HepG2 (cell line): ENCODE results near the gene COPS3. TPM values are rescaled to one million over a fixed set of nuclear protein-coding genes. Genes with fewer than 3 reads are reported as not detected.
A peak's percentile ranks its signal among the peaks of the same experiment; 100 is the strongest.

Experiments used
- AGO1 ChIP-seq: fragments of 200-400 bp; formaldehyde crosslinking; IDR thresholded peaks from 2 replicates; pipeline ENCODE4 v1.6.1; 2017; ENCODE audit warnings: mild to moderate bottlenecking, low read depth, low read length, moderate library complexity; ENCODE audit not compliant: poor library complexity, severe bottlenecking
- ATF5 ChIP-seq: sonication (generic); formaldehyde crosslinking; IDR thresholded peaks from 2 replicates; pipeline ENCODE4 v1.4.0; 2020; ENCODE audit warnings: mild to moderate bottlenecking, low read depth, missing genetic modification reagents
- DDIT3 ChIP-seq: sonication (generic); formaldehyde crosslinking; IDR thresholded peaks from 2 replicates; pipeline ENCODE4 v1.4.0; 2020; ENCODE audit warnings: mild to moderate bottlenecking, missing genetic modification reagents
- DNMT1 ChIP-seq: sonication (generic); formaldehyde crosslinking; IDR thresholded peaks from 2 replicates; pipeline ENCODE4 v1.5.1; 2020; ENCODE audit warnings: mild to moderate bottlenecking, missing genetic modification reagents
- ETV6 ChIP-seq: sonication (generic); formaldehyde crosslinking; conservative IDR thresholded peaks from 2 replicates; pipeline ENCODE4 v1.4.0; 2020; ENCODE audit warnings: missing genetic modification reagents
- HCFC1 ChIP-seq: fragments of 150-350 bp; IDR thresholded peaks from 2 replicates; pipeline ENCODE4 v1.6.1; 2014; ENCODE audit warnings: low read depth, low read length
- HDAC6 ChIP-seq: fragments of 200-600 bp; sonication (generic); IDR thresholded peaks from 2 replicates; pipeline ENCODE4 v1.7.0; 2017; ENCODE audit warnings: mild to moderate bottlenecking, antibody characterized with exemption, low read length, low read depth
- HMGXB3 ChIP-seq: sonication (generic); formaldehyde crosslinking; IDR thresholded peaks from 2 replicates; pipeline ENCODE4 v1.4.0; 2020; ENCODE audit warnings: missing genetic modification reagents, borderline replicate concordance
- ISL2 ChIP-seq: sonication (generic); formaldehyde crosslinking; IDR thresholded peaks from 2 replicates; pipeline ENCODE4 v1.5.0; 2020; ENCODE audit warnings: missing genetic modification reagents
- KAT2B ChIP-seq: fragments of 150-350 bp; IDR thresholded peaks from 2 replicates; pipeline ENCODE4 v1.6.1; 2014; ENCODE audit warnings: low read depth, low read length, borderline replicate concordance
- MXD4 ChIP-seq: IDR thresholded peaks from 2 replicates; pipeline ENCODE4 v1.6.1; 2016; ENCODE audit warnings: mild to moderate bottlenecking, missing biosample characterization, missing genetic modification reagents
- NCOA2 ChIP-seq: sonication (generic); formaldehyde crosslinking; IDR thresholded peaks from 2 replicates; pipeline ENCODE4 v1.8.0; 2022; ENCODE audit warnings: inconsistent platforms
- NFATC3 ChIP-seq: sonication (generic); formaldehyde crosslinking; IDR thresholded peaks from 2 replicates; pipeline ENCODE4 v1.5.1; 2020; ENCODE audit warnings: mild to moderate bottlenecking, missing genetic modification reagents
- POLR2G ChIP-seq: fragments of 200-400 bp; formaldehyde crosslinking; IDR thresholded peaks from 2 replicates; pipeline ENCODE4 v1.6.1; 2018; ENCODE audit warnings: mild to moderate bottlenecking, low read depth, low read length, moderate library complexity
- ZC3H13 ChIP-seq: sonication (generic); formaldehyde crosslinking; IDR thresholded peaks from 2 replicates; pipeline ENCODE4 v1.8.1; 2023; ENCODE audit warnings: mild to moderate bottlenecking, missing genetic modification reagents, moderate library complexity
- ZNF326 ChIP-seq: sonication (generic); formaldehyde crosslinking; IDR thresholded peaks from 2 replicates; pipeline ENCODE4 v1.4.0; 2020; ENCODE audit warnings: missing genetic modification reagents, borderline replicate concordance
- ZNF383 ChIP-seq: sonication (generic); formaldehyde crosslinking; IDR thresholded peaks from 2 replicates; pipeline ENCODE4 v1.4.0; 2020; ENCODE audit warnings: missing genetic modification reagents, mild to moderate bottlenecking, borderline replicate concordance
- ZNF691 ChIP-seq: sonication (generic); formaldehyde crosslinking; IDR thresholded peaks from 2 replicates; pipeline ENCODE4 v1.4.0; 2020; ENCODE audit warnings: missing genetic modification reagents, low read depth, mild to moderate bottlenecking, borderline replicate concordance
- ZNF747 ChIP-seq: sonication (generic); formaldehyde crosslinking; IDR thresholded peaks from 2 replicates; pipeline ENCODE4 v1.8.1; 2023; ENCODE audit warnings: missing genetic modification reagents, mild to moderate bottlenecking, borderline replicate concordance
- ZNF790 ChIP-seq: sonication (generic); formaldehyde crosslinking; IDR thresholded peaks from 2 replicates; pipeline ENCODE4 v1.8.0; 2022; ENCODE audit warnings: missing genetic modification reagents, mild to moderate bottlenecking, borderline replicate concordance
- polyA plus RNA-seq, 8 experiments: library from polyadenylated mRNA; depleted of rRNA in 3 of 8; stranded (reverse) in 7 of 8; unstranded in 1 of 8; fragments of >200 nt; fragmentation: Illumina TruSeq in 4 of 8; extraction: Trizol in 4 of 8; gene quantifications; 2 replicates each; pipeline versions ENCODE4 v1.2.1 to v1.2.3, GENCODE V29; 2011 to 2016; ENCODE audit warnings: low read depth in 4 of 8, missing spikeins in 1 of 8, mixed read lengths in 1 of 8; ENCODE audit not compliant: insufficient read depth in 1 of 8
- total RNA-seq, 5 experiments: library from RNA; depleted of rRNA; stranded (reverse); fragments of >200 nt; fragmentation: Illumina TruSeq; extraction: Trizol; gene quantifications; 2 replicates each; pipeline ENCODE4 v1.2.3, GENCODE V29; 2016; ENCODE audit warnings: low read depth in 1 of 5

COPS3 gene
- total and polyA plus RNA-seq, 2 of the 13 experiments (the other 11 are each of a cell fraction or from before 2014, with no cell fraction given) = 46.3 to 103 TPM

GRCh38 chr17:17313350-17313991 is 32.4 kb upstream of the COPS3 start (continued):
- TF ChIP-seq ZNF383 (CRISPR knock-in tag) (no peak), MXD4 (CRISPR knock-in tag) (no peak), AGO1 (no peak), ETV6 (CRISPR knock-in tag) (no peak), DNMT1 (CRISPR knock-in tag) (no peak), ZNF691 (CRISPR knock-in tag) (0 out of 2 replicates have a peak, but pooled peaks have one; percentile 35), KAT2B (no peak), ZNF747 (CRISPR knock-in tag) (no peak), ATF5 (CRISPR knock-in tag) (no peak), NCOA2 (CRISPR knock-in tag) (no peak), ZC3H13 (CRISPR knock-in tag) (no peak), POLR2G (no peak), HDAC6 (no peak), HMGXB3 (no peak), DDIT3 (CRISPR knock-in tag) (no peak), NFATC3 (CRISPR knock-in tag) (no peak), ZNF790 (CRISPR knock-in tag) (no peak), ISL2 (CRISPR knock-in tag) (0 out of 2 replicates have a peak, but pooled peaks have one; percentile 22), HCFC1 (no peak), ZNF326 (CRISPR knock-in tag) (no peak)
